GM21360 (cell line): ENCODE results near the gene LIMCH1.
"Not testable (repeated sequence)": the region's sequence is repeated elsewhere in the genome, so short reads cannot be mapped to it uniquely, and the experiment has no call there.

Source experiments
- ATAC-seq: cut with Tn5 transposase; IDR thresholded peaks from one replicate; pipeline ENCODE4 v1.9.1; 2021; ENCODE audit warnings: mild to moderate bottlenecking, moderate library complexity; ENCODE audit not compliant: unreplicated experiment

The LIMCH1 gene

GRCh38 chr4:41640906-41641305, 102.9 kb downstream of the LIMCH1 start:
- ATAC-seq = no peak

GRCh38 chr4:41642746-41643145, 104.8 kb downstream of the LIMCH1 start:
- not testable (repeated sequence) for ATAC-seq

GRCh38 chr4:41643331-41643730, 105.4 kb downstream of the LIMCH1 start:
- ATAC-seq = no peak

DNA sequence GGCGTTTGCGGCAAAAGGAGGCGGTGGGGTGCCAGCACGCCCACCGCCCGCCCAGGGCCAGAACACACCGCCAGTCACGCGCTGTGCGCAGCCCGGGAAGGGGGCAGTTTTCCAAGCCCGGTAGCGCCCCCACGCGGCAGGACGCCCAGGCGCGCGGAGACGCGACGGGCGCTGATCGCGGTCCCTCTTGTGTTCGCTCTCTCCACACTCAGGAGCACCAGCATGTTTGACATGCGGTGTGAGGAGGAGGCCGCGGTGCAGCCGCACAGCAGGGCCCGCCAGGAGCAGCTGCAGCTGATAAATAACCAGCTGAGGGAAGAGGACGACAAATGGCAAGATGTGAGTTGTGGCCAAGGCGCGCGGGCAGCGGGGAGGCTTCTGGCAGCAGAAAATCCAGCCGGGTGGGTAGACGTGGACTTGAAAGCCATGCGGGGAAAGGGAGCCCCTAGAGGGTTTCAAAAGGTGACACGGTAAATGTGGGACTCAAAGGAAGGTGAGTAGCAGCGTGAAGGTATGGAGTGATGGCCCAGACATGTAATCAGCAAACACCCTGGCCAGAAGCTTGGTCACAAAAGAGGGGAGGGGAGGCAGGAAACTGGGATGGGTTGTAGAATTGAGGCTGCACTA, 106.4 kb downstream of the LIMCH1 start:
- no peak for ATAC-seq

- no peak for ATAC-seq
Measured at GRCh38 chr4:41644915-41645295, 106.9 kb downstream of the LIMCH1 start.

- ATAC-seq = no peak
Measured at GRCh38 chr4:41645728-41646390, 107.9 kb downstream of the LIMCH1 start.

GRCh38 chr4:41646862-41647261, 108.9 kb downstream of the LIMCH1 start:
- ATAC-seq = no peak

GRCh38 chr4:41647383-41647782, 109.4 kb downstream of the LIMCH1 start:
- peak; percentile 52 for ATAC-seq

GRCh38 chr4:41651150-41651549, 113.2 kb downstream of the LIMCH1 start:
- ATAC-seq = not testable (repeated sequence)

DNA sequence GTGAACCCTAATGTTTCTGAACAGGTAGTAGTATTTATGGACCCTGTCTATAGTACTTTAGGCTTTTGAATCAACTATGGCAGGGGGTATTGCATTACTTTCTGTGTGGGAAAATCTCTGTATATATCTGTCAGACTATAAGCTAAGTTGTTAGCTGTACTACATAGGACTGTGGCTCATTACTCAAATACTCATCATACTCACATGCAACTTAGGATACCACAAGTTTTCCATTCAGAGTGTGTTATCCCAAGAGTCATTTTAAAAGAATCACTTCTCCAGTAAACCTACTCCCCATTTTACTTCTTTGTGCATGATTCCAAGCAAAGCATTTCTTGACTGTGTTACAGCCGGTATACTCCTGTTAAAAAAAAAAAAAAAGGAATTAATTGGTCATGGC, 115.0 kb downstream of the LIMCH1 start:
- ATAC-seq = no peak

GRCh38 chr4:41653523-41653922, 115.6 kb downstream of the LIMCH1 start:
- ATAC-seq = no peak

- ATAC-seq = no peak
Measured at GRCh38 chr4:41655177-41655576, 117.2 kb downstream of the LIMCH1 start.

DNA sequence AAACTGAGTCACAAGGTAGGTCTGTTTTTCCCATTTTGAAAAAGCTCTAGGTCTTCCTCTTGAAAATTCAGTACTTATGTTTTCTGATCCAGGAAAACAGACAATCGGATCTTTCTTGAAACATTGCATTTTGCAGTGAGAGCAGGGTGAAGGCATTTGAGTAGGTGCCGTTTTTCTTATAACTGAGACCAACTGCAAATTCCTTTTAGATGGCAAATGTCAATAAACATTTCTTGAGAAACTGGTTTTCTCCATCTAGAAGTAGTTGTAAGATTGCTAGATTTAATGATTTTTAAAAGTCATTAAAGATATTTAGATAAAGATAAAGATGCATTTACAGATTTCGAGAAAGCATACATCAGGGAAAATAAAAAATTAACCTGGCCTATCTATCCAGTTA, 118.1 kb downstream of the LIMCH1 start:
- no peak for ATAC-seq

GRCh38 chr4:41656572-41657520, 118.9 kb downstream of the LIMCH1 start:
- no peak for ATAC-seq

- ATAC-seq = no peak
Measured at GRCh38 chr4:41657561-41657960, 119.6 kb downstream of the LIMCH1 start.

DNA sequence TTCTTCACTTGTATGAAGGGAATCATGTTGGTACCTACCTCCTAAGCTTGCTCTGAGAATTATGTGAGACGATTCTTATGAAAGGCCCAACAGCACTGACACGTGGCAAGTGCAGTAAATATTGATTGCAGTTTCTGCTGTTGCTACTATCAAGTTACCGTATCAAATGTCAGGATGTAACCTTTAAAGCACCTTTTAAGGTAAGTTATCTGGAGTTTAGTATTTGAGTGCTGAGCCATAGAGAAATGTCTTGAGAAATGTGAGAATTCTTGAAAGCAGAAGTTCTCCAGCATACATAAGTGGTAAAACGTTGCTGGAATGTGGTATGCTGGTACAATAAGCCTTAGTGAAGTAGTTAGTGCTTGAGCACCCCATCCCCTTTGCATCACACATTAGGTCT, 120.2 kb downstream of the LIMCH1 start:
- ATAC-seq = no peak

- ATAC-seq = no peak
Measured at GRCh38 chr4:41660352-41660751, 122.4 kb downstream of the LIMCH1 start.

- ATAC-seq = no peak
Measured at GRCh38 chr4:41661442-41662076, 123.6 kb downstream of the LIMCH1 start.

- ATAC-seq = no peak
Measured at GRCh38 chr4:41665636-41666207, 127.8 kb downstream of the LIMCH1 start.

DNA sequence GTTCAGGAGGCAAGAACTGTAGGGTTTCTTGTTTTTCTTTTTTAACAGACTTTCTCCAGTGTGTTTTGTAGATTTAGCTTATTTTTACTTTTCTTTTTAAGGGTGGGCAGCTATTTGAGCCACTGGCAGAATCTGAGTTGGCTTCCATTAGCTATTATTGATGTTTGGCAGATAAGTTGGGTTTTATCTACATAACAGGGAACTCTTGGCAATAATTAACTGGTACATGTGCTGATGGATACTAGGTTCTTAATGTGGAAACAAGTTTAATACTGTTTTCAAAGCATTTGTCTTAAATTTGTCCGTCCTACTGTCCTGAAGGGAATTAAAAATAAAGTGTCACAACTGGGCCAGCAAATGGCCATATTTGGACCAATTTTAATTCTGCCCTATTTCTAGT, 130.1 kb downstream of the LIMCH1 start:
- ATAC-seq = no peak

DNA sequence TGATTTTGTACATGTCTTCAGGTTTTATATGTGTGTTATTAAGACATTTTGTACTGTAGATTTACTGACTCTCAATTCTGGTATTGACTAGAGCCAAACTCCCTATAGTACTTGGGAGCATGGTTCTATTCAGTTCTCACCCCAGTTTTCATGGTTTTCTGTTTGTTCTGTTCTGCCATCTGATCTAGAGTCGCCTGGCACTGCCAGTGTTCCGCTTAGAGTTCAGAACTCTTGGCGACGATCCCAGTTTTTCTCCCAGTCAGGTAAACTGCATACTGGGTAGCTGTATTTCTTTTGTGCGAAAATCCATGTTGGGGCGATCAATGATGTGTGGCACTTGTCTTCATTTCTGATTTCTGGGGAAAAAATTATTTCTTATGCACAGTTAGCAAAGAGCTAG, 132.6 kb downstream of the LIMCH1 start:
- ATAC-seq = no peak
